Nucleus accumbens (tissue), 56 donors: ENCODE data around the gene NABP2.
A peak's percentile ranks its signal among the peaks of the same experiment; 100 is the strongest.
"Not testable (repeated sequence)": the region's sequence is repeated elsewhere in the genome, so short reads cannot be mapped to it uniquely, and the experiment has no call there.

Experiments
- DNase-seq, 56 donors: peaks; one replicate each; lab custom pipeline; 2025; lab: John Stamatoyannopoulos, UW

NABP2 gene

GRCh38 chr12:56241424-56242303, 17.5 kb downstream of the NABP2 start:
- DNase-seq: no peak

GRCh38 chr12:56242986-56243385, 18.8 kb downstream of the NABP2 start:
- DNase-seq: no peak

- no peak for DNase-seq
These were observed 19.6 kb downstream of the NABP2 start for GRCh38 chr12:56243731-56244181.

- DNase-seq: no peak
These were observed 20.4 kb downstream of the NABP2 start for GRCh38 chr12:56244494-56244893.

DNA sequence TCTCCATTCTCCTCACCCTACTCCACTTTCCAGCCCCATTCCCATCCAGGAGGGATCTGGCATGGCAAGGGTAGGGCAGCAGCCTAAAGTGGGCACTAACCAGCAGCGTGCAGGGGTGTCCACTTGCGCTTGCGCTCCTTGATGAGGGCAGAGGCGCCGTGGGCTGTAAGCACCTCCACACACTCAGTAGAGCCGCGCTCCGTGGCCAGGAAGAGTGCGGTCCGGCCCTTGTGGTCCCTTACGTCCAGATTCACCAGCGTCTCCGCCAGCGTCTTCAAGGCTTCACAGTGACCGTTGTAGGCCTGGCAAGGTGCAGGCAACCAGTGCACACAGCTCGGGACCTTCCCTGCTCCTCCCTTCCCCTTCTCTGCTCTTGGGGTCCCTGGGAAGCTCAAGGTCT, 23.8 kb downstream of the NABP2 start:
- no peak for DNase-seq

- DNase-seq: no peak
These were observed 24.6 kb downstream of the NABP2 start for GRCh38 chr12:56248711-56249110.

GRCh38 chr12:56252649-56253048, 28.5 kb downstream of the NABP2 start:
- no peak for DNase-seq

- no peak for DNase-seq
These were observed 28.9 kb downstream of the NABP2 start for GRCh38 chr12:56253091-56253490.

- DNase-seq: no peak
These were observed 31.5 kb downstream of the NABP2 start for GRCh38 chr12:56255671-56256070.

GRCh38 chr12:56256326-56256960, 32.3 kb downstream of the NABP2 start:
- peak in 2 of 56 donors; percentile 8 to 47 for DNase-seq

DNA sequence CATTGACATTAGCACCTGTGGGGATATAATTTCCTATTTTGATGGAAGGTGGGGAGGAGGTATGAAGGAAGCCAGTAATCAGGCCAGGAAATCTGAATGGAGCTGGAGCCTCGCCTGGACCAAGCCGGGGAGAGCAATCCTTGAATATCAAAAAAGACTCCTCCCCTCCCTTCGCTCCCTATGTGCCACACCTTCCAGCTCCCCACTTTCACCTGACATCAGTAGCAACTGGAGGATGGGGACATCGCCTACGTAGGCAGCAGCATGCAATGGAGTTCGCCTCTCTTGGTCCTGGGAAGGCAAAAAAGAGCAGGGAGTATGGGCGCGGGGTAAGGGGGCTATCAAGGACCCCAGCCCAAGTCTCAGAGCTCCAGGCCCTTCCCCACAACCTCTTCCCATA, 32.9 kb downstream of the NABP2 start:
- DNase-seq: peak in 8 of 56 donors; percentile 8 to 34 (median 22)

- peak in 19 of 56 donors; percentile 2 to 52 (median 27) for DNase-seq
These were observed 33.4 kb downstream of the NABP2 start for GRCh38 chr12:56257491-56258067.

GRCh38 chr12:56258068-56258819, 34.1 kb downstream of the NABP2 start, which contains the start of gene ANKRD52:
ANKRD52 (minus strand) TSS chr12:56258384; CDS start chr12:56258269, 115 bp downstream.
- DNase-seq: peak in 51 of 56 donors; percentile 24 to 84 (median 70)

GRCh38 chr12:56258820-56259183, 34.7 kb downstream of the NABP2 start:
- no peak for DNase-seq

GRCh38 chr12:56260380-56260779, 36.2 kb downstream of the NABP2 start:
- DNase-seq: no peak

DNA sequence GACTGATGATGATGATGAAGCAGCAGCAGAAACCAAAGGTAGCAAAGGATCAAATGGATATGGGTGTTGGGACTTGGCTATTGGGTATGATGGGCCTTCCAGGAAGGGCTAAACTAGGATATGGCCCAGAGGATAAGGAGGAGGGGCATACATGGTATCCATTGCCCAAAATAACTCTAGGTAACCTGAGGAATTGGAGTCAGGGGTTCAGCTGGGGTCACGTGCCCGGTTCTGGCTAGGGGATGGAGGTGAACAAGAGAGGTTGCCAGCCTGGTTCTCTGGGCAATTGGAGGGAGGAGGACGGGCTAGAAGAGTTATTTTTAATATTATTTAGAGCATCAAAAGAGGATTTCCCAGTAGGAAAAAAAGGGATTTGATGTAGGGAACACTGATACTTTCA, 36.8 kb downstream of the NABP2 start:
- DNase-seq: no peak

- DNase-seq: no peak
These were observed 37.5 kb downstream of the NABP2 start for GRCh38 chr12:56261503-56262232.

- DNase-seq: not testable (repeated sequence)
These were observed 38.8 kb downstream of the NABP2 start for GRCh38 chr12:56262955-56263354.

DNA sequence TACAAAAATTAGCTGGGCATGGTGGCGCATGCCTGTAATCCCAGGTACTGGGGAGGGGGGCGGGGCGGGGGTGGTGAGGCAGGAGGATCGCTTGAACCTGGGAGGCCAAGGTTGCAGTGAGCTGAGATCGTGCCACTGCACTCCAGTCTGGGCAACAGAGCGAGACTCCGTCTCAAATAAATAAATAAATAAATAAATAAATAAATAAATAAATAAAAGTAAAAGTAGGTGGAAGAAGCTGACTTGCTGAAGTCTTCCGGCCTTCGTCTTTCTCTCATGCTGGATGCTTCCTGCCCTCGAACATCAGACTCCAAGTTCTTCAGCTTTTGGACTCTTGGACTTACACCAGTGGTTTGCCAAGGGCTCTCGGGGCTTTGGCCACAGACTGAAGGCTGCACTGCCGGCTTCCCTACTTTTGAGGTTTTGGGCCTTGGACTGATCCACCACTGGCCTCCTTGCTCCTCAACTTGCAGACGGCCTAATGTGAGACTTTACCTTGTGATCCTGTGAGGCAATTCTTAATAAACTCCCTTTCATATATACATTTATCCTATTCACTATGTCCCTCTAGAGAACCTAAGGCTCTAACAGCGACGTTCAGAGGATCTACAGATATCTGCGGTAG, 42.0 kb downstream of the NABP2 start:
- not testable (repeated sequence) for DNase-seq
